ENCODE measurements around the gene SORCS2.

The SORCS2 gene

GRCh38 chr4:7422151-7422897, 230.0 kb downstream of the SORCS2 start:
- no peak for DNase-seq

- no peak for DNase-seq
Measured at GRCh38 chr4:7422898-7423180, 230.5 kb downstream of the SORCS2 start.

GRCh38 chr4:7423391-7423790, 231.1 kb downstream of the SORCS2 start:
- no peak for DNase-seq

GRCh38 chr4:7423801-7424552, 231.6 kb downstream of the SORCS2 start:
- DNase-seq, result no peak

GRCh38 chr4:7424553-7425111, 232.3 kb downstream of the SORCS2 start:
- DNase-seq, result no peak

GRCh38 chr4:7425124-7425523, 232.8 kb downstream of the SORCS2 start:
- DNase-seq, result no peak

GRCh38 chr4:7425591-7426468, 233.5 kb downstream of the SORCS2 start:
- DNase-seq, result no peak

- no peak for DNase-seq
Measured at GRCh38 chr4:7426525-7427171, 234.3 kb downstream of the SORCS2 start.

GRCh38 chr4:7427361-7427760, 235.0 kb downstream of the SORCS2 start:
- DNase-seq, result no peak

- no peak for DNase-seq
Measured at GRCh38 chr4:7427831-7428260, 235.5 kb downstream of the SORCS2 start.

GRCh38 chr4:7428261-7429068, 236.1 kb downstream of the SORCS2 start:
- DNase-seq, result no peak

GRCh38 chr4:7429069-7429416, 236.7 kb downstream of the SORCS2 start:
- no peak for DNase-seq

GRCh38 chr4:7429601-7430078, 237.3 kb downstream of the SORCS2 start:
- DNase-seq, result no peak

GRCh38 chr4:7430368-7430964, 238.1 kb downstream of the SORCS2 start:
- no peak for DNase-seq

GRCh38 chr4:7430965-7431695, 238.8 kb downstream of the SORCS2 start:
- no peak for DNase-seq

GRCh38 chr4:7431696-7432530, 239.6 kb downstream of the SORCS2 start:
- DNase-seq, result no peak

- DNase-seq, result no peak
Measured at GRCh38 chr4:7432531-7433375, 240.4 kb downstream of the SORCS2 start.

GRCh38 chr4:7433376-7434140, 241.2 kb downstream of the SORCS2 start:
- DNase-seq, result no peak
